H1 (cell line): Measurements from ENCODE around the gene C17orf50. TPM values are rescaled to one million over a fixed set of nuclear protein-coding genes. Genes with fewer than 3 reads are reported as not detected.

Experiments
- CTCF ChIA-PET: fragments of 300-600 bp; sonication (Branson Sonifier 250); formaldehyde crosslinking; loops from one replicate; lab custom pipeline; 2021; ENCODE audit not compliant: partially characterized antibody; lab: Charles Lee
- POLR2A ChIA-PET: fragments of 300-600 bp; sonication (Branson Sonifier 250); formaldehyde crosslinking; loops from one replicate; lab custom pipeline; 2021; ENCODE audit warnings: inconsistent platforms; ENCODE audit not compliant: partially characterized antibody; lab: Charles Lee
- DNase-seq, 2 experiments: peaks; one replicate each; pipeline versions ENCODE4 v3.0.0 to v3.0.0-alpha.2; 2010 to 2022; ENCODE audit warnings: low spot score in 2 of 2, low read depth in 1 of 2, mixed read lengths in 1 of 2
- FAIRE-seq: peaks from 2 replicates; lab custom pipeline; 2011; peaks lifted over from hg19 to GRCh38; lab: Jason Lieb, UNC
- H2AFZ ChIP-seq: 2 replicates; pipeline ENCODE4 v1.8.1; 2012; ENCODE audit warnings: low read length, inconsistent platforms
- H2AK5ac ChIP-seq: 2 replicates; pipeline ENCODE4 v1.6.1; 2013; ENCODE audit warnings: low read depth, low read length
- H2BK120ac ChIP-seq: replicated peaks from 2 replicates; pipeline ENCODE3; 2013; ENCODE audit warnings: low read depth, low read length, inconsistent platforms
- H2BK12ac ChIP-seq: 2 replicates; pipeline ENCODE4 v1.6.1; 2013; ENCODE audit warnings: low read depth, low read length
- H2BK15ac ChIP-seq: 2 replicates; pipeline ENCODE4 v1.6.1; 2013; ENCODE audit warnings: low read length
- H2BK20ac ChIP-seq: 2 replicates; pipeline ENCODE4 v1.6.1; 2013; ENCODE audit warnings: low read length
- H2BK5ac ChIP-seq: 2 replicates; pipeline ENCODE4 v1.6.1; 2013; ENCODE audit warnings: low read depth, low read length
- H3K14ac ChIP-seq: 2 replicates; pipeline ENCODE4 v1.6.1; 2013; ENCODE audit warnings: inconsistent platforms; ENCODE audit not compliant: insufficient read length
- H3K18ac ChIP-seq: 2 replicates; pipeline ENCODE4 v1.6.1; 2013; ENCODE audit warnings: low read length; ENCODE audit errors: extremely low read depth
- H3K23ac ChIP-seq: 2 replicates; pipeline ENCODE4 v1.6.1; 2013; ENCODE audit warnings: inconsistent platforms; ENCODE audit not compliant: insufficient read length
- H3K23me2 ChIP-seq: 2 replicates; pipeline ENCODE4 v1.6.1; 2013; ENCODE audit warnings: low read depth, low read length
- H3K27ac ChIP-seq: 2 replicates; pipeline ENCODE4 v1.6.1; 2011; ENCODE audit warnings: low read depth, low read length, inconsistent platforms
- H3K27me3 ChIP-seq, 4 experiments: replicated peaks in 1 of 4; 1 replicate in 1 of 4; 2 replicates in 3 of 4; pipeline versions ENCODE4 v1.6.1 to v1.8.1; 2011 to 2013; ENCODE audit warnings: low read length in 3 of 4, mild to moderate bottlenecking in 3 of 4, inconsistent platforms in 2 of 4, mixed read lengths in 2 of 4, moderate library complexity in 1 of 4; ENCODE audit not compliant: control insufficient read depth in 3 of 4, insufficient read depth in 3 of 4; ENCODE audit errors: extremely low read depth in 1 of 4
- H3K36me3 ChIP-seq, 4 experiments: 2 replicates each; pipeline versions ENCODE4 v1.6.1 to v1.8.1; 2011 to 2013; ENCODE audit warnings: mild to moderate bottlenecking in 4 of 4, low read length in 3 of 4, moderate library complexity in 2 of 4, control low read depth in 1 of 4, inconsistent platforms in 1 of 4; ENCODE audit not compliant: insufficient read depth in 4 of 4, control insufficient read depth in 2 of 4
- H3K4ac ChIP-seq: replicated peaks from 2 replicates; pipeline ENCODE3; 2013; ENCODE audit warnings: low read length, low read depth, mixed read lengths, inconsistent platforms; ENCODE audit not compliant: insufficient read length
- H3K4me1 ChIP-seq, 4 experiments: replicated peaks in 1 of 4; 1 replicate in 1 of 4; 2 replicates in 3 of 4; pipeline versions ENCODE4 v1.6.1 to v1.8.1; 2011 to 2013; ENCODE audit warnings: low read length in 3 of 4, inconsistent platforms in 2 of 4, mixed read lengths in 1 of 4; ENCODE audit not compliant: insufficient read depth in 4 of 4, control insufficient read depth in 3 of 4
- H3K4me2 ChIP-seq, 2 experiments: 2 replicates each; pipeline versions ENCODE4 v1.6.1 to v1.8.1; 2011 to 2013; ENCODE audit warnings: low read depth in 2 of 2, low read length in 2 of 2, control low read depth in 1 of 2, inconsistent platforms in 1 of 2, mild to moderate bottlenecking in 1 of 2; ENCODE audit not compliant: insufficient read depth in 1 of 2
- H3K4me3 ChIP-seq, 4 experiments: fragments of 200-600, 300-600 bp in 1 of 4; sonication (generic), shearing (Covaris generic), sonication (Bioruptor Twin) in 1 of 4; 2 replicates each; pipeline versions ENCODE4 v1.5.1 to v1.8.1; 2011 to 2016; ENCODE audit warnings: low read length in 4 of 4, low read depth in 3 of 4, control low read depth in 2 of 4, inconsistent platforms in 2 of 4, mild to moderate bottlenecking in 2 of 4, mixed read lengths in 1 of 4, moderate library complexity in 1 of 4; ENCODE audit not compliant: insufficient read depth in 2 of 4; ENCODE audit errors: extremely low read depth in 1 of 4
- H3K56ac ChIP-seq: replicated peaks from 2 replicates; pipeline ENCODE3; 2013; ENCODE audit warnings: low read depth, mild to moderate bottlenecking, mixed read lengths, low read length, inconsistent platforms; ENCODE audit not compliant: insufficient read length
- H3K79me1 ChIP-seq: 2 replicates; pipeline ENCODE4 v1.6.1; 2013; ENCODE audit warnings: low read depth, low read length, control low read depth
- H3K79me2 ChIP-seq, 2 experiments: 2 replicates each; pipeline versions ENCODE4 v1.6.1 to v1.8.1; 2012 to 2013; ENCODE audit warnings: low read length in 2 of 2, mild to moderate bottlenecking in 2 of 2, inconsistent platforms in 1 of 2; ENCODE audit not compliant: insufficient read depth in 2 of 2, control insufficient read depth in 1 of 2
- H3K9ac ChIP-seq, 4 experiments: replicated peaks in 1 of 4; 1 replicate in 1 of 4; 2 replicates in 3 of 4; pipeline versions ENCODE4 v1.6.1 to v1.8.1; 2011 to 2013; ENCODE audit warnings: low read depth in 3 of 4, low read length in 3 of 4, control low read depth in 2 of 4, mild to moderate bottlenecking in 2 of 4, moderate library complexity in 2 of 4, inconsistent platforms in 1 of 4; ENCODE audit errors: extremely low read depth in 1 of 4
- H3K9me3 ChIP-seq, 2 experiments: 2 replicates each; pipeline versions ENCODE4 v1.6.1 to v1.8.1; 2012 to 2013; ENCODE audit warnings: mild to moderate bottlenecking in 2 of 2, moderate library complexity in 2 of 2, control low read depth in 1 of 2, inconsistent platforms in 1 of 2, low read depth in 1 of 2, low read length in 1 of 2, mixed read lengths in 1 of 2; ENCODE audit not compliant: insufficient read depth in 2 of 2
- H4K20me1 ChIP-seq, 2 experiments: replicated peaks in 1 of 2; 2 replicates each; pipeline versions ENCODE3 to v1.8.1; 2011 to 2013; ENCODE audit warnings: inconsistent platforms in 2 of 2, low read length in 2 of 2, mild to moderate bottlenecking in 1 of 2; ENCODE audit not compliant: insufficient read depth in 2 of 2, control insufficient read depth in 1 of 2
- H4K5ac ChIP-seq: 2 replicates; pipeline ENCODE4 v1.6.1; 2013; ENCODE audit warnings: low read length, low read depth, mixed read lengths, inconsistent platforms; ENCODE audit not compliant: insufficient read length
- H4K8ac ChIP-seq: 2 replicates; pipeline ENCODE4 v1.8.0; 2013; ENCODE audit warnings: mild to moderate bottlenecking, moderate library complexity, low read length, inconsistent platforms; ENCODE audit not compliant: insufficient read depth; ENCODE audit errors: extremely low read depth
- H4K91ac ChIP-seq: replicated peaks from 2 replicates; pipeline ENCODE3; 2013; ENCODE audit warnings: low read length, mixed read lengths, inconsistent platforms; ENCODE audit not compliant: insufficient read length
- BCL11A ChIP-seq, 2 experiments: IDR thresholded peaks; one replicate each; pipeline ENCODE4 v1.6.1; 2011; ENCODE audit warnings: low read depth in 2 of 2, low read length in 2 of 2, mild to moderate bottlenecking in 2 of 2
- CBX8 ChIP-seq: fragments of 300-800, 300-1000 bp; sonication (generic); IDR thresholded peaks from 2 replicates; pipeline ENCODE4 v1.7.1; 2016; ENCODE audit warnings: low read depth, low read length, borderline replicate concordance
- RAD21 ChIP-seq, 2 experiments: IDR thresholded peaks in 1 of 2; conservative IDR thresholded peaks in 1 of 2; 2 replicates each; pipeline ENCODE4 v1.6.1; 2011; ENCODE audit warnings: low read depth in 2 of 2, low read length in 2 of 2, improper control_type of control experiment in 1 of 2, inconsistent platforms in 1 of 2, mild to moderate bottlenecking in 1 of 2, moderate library complexity in 1 of 2
- SAP30 ChIP-seq: fragments of 300-600 bp; sonication (generic); IDR thresholded peaks from 2 replicates; pipeline ENCODE4 v1.7.1; 2012; ENCODE audit warnings: low read length, moderate library complexity, mild to moderate bottlenecking, inconsistent platforms; ENCODE audit not compliant: insufficient read depth, insufficient replicate concordance
- SRF ChIP-seq: IDR thresholded peaks from 2 replicates; pipeline ENCODE4 v1.6.1; 2011; ENCODE audit warnings: mild to moderate bottlenecking, low read depth, low read length, moderate library complexity
- WGBS, 2 experiments: shearing (Covaris generic) in 1 of 2; methylation state at CpG; one replicate each; pipeline versions ENCODE4 v1.1.6 to v1.1.7; 2013 to 2015; ENCODE audit warnings: low lambda C conversion rate in 2 of 2, mixed read lengths in 2 of 2, inconsistent platforms in 1 of 2, low coverage in 1 of 2, missing lambda C conversion rate in 1 of 2; ENCODE audit not compliant: insufficient replicate concordance in 2 of 2, insufficient coverage in 1 of 2, insufficient read length in 1 of 2; ENCODE audit errors: extremely low coverage in 1 of 2, missing lambda C conversion rate in 1 of 2; 5-methylcytosine and 5-hydroxymethylcytosine counted together
- polyA plus RNA-seq, 7 experiments: library from polyadenylated mRNA; depleted of rRNA in 3 of 7; stranded (reverse) in 5 of 7; unstranded in 2 of 7; fragments of >200 nt in 5 of 7; fragments of 200-250 nt in 2 of 7; gene quantifications; 1 replicate in 5 of 7; 2 replicates in 1 of 7; 4 replicates in 1 of 7; pipeline versions ENCODE4 v1.2.1 to v1.2.3, GENCODE V29; 2011 to 2013; ENCODE audit warnings: missing spikeins in 2 of 7, mixed read lengths in 2 of 7
- total RNA-seq: library from RNA; stranded (reverse); fragmentation: NEBNext Ultra II Directional; extraction: Animal tissue kit (Norgen Biotek cat#: 25700); gene quantifications from 2 replicates; pipeline ENCODE4 v1.2.1, GENCODE V29; 2021

The C17orf50 gene
- total and polyA plus RNA-seq, 2 of the 8 experiments (the other 6 are each of a cell fraction or from before 2014, with no cell fraction given): 0.12 TPM; not detected in 1

DNA sequence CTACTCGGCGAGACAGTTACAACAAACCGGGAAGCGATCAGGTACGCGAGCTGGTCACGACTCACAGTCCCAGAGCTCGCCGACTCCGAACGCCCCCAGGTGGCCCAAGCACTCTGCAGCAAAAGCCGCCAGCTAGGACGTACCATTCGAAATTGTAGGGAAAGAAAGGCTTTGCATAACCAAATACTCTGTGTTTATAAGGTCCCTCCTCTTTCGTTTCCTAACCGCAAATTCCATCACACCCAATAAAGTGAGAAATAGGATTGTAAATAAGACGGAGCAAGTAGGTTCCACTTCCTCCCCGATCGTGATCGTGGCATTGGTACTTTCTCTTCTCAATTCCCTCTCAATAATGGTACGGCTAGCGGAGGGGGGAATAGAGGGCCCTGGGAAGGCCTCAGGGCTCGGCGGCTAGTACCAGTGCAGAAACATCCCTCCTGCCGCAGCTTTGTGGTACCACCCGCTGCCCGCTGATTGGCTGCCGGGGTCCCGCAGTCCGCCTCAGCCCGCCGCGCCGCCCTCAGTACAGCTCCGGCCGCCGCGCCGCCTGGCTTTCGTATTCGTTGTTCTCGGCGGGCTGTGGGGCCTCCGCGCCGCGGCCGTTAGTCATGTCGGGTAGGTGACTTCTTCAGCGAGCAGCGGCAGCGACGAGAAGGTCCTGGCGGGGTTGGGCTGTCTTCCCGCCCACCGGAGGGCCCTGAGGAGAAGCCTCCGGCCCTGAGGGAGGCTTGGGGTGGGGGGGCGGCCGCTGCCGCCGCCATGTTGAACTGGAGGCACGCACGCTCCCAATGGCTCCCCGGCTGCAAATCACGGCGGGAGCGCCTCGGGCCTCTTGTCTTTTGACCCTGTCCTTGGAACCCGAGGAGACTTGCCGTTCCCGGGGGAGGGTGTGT is 48.5 kb downstream of the C17orf50 start, which contains the start of gene TAF15:
Gene TAF15, plus strand, starts transcription at position 523 of the 893 bp plus-strand sequence. Its CDS starts 86 bp downstream, at position 609.
- FAIRE-seq (no peak), DNase-seq (peak; percentile 89 to 94)
- Histone ChIP-seq H4K5ac (peak within 1 kb of the TSS; percentile 95), H4K8ac (peak within 1 kb of the TSS; percentile 100), H3K36me3 (peaks cover 0 to 4% (median 0%) of the 10 kb centered on the region in 4 experiments; a peak in 1 of 8 replicates), H3K14ac (no peak within 1 kb of the TSS), H3K79me2 (peaks cover 23 to 49% of the 10 kb centered on the region in 2 experiments), H3K79me1 (no peaks in the 10 kb centered on the region), H3K56ac (peak within 1 kb of the TSS; percentile 80), H2BK120ac (peak within 1 kb of the TSS; percentile 44), H3K18ac (peak within 1 kb of the TSS; percentile 96), H2BK5ac (peak within 1 kb of the TSS; percentile 96), H3K4ac (peak within 1 kb of the TSS; percentile 87), H4K20me1 (peaks cover 10 to 14% of the 10 kb centered on the region in 2 experiments), H2BK20ac (no peak within 1 kb of the TSS), H2BK15ac (peak within 1 kb of the TSS; percentile 77; the same call in 1 of the 2 replicates), H3K4me1 (peaks cover 0 to 10% (median 0%) of the 10 kb centered on the region in 4 experiments; a peak in 3 of 7 replicates), H3K4me3 (peak within 1 kb of the TSS; percentile 91 to 98 (median 94)), H3K27ac (peak within 1 kb of the TSS; percentile 99), H2BK12ac (peak within 1 kb of the TSS; percentile 54; the same call in 1 of the 2 replicates), H3K4me2 (peak within 1 kb of the TSS; percentile 69 to 87), H3K9ac (peak within 1 kb of the TSS; percentile 91 to 97 (median 96)), H3K27me3 (no peaks in the 10 kb centered on the region), H2AFZ (peak within 1 kb of the TSS; percentile 99), H3K9me3 (no peaks in the 10 kb centered on the region), H2AK5ac (peak within 1 kb of the TSS; percentile 54; the same call in 1 of the 2 replicates), H3K23ac (no peak within 1 kb of the TSS), H3K23me2 (peaks cover 13% of the 10 kb centered on the region), H4K91ac (peak within 1 kb of the TSS; percentile 85)
- POLR2A ChIA-PET: interaction anchor here (0.6 to 5.8 kb wide), 42 partner anchors 9 to 1937 kb away, joined by 3 to 62 read pairs (median 5); partner anchors contain the start of genes C17orf50, GAS2L2, MMP28 and RASL10B
- 1% methylated on average over 69 of the region's 71 CpGs; no CpG with 5 or more reads in 1 of the 2 experiments for WGBS, 2 experiments
- CTCF ChIA-PET: interaction anchor here (0.6 to 6.6 kb wide), 22 partner anchors 9 to 322 kb away, joined by 3 to 107 read pairs (median 3); partner anchors contain the start of gene MMP28
- TF ChIP-seq CBX8 (no peak), BCL11A (IDR thresholded peaks at IDR 0.05; ENCODE audit: low read depth in 2 of 2, low read length in 2 of 2) (no peak), RAD21 (IDR thresholded peaks at IDR 0.05 in 1 of 2, conservative IDR thresholded peaks at IDR 0.05 in 1 of 2; ENCODE audit: low read depth in 2 of 2, low read length in 2 of 2) (peak; percentile 50 to 52; a peak in 3 of 4 replicates), SAP30 (no peak), SRF (no peak)
